Measurements from ENCODE around the gene DERL2. TPM values are rescaled to one million over a fixed set of nuclear protein-coding genes. Genes with fewer than 3 reads are reported as not detected.

DERL2 gene
- polyA plus RNA-seq (2013, experiment 1 of 2) = 33.1 TPM
- 34.2 TPM for polyA plus RNA-seq (2013, experiment 2 of 2)

- H3K4ac ChIP-seq (ENCODE audit: low read depth, low read length) = peak within 1 kb of the TSS; percentile 97
- no peaks in the 10 kb centered on the region for H3K4me1 ChIP-seq (ENCODE audit: control insufficient read depth, low read depth, low read length)
- H2BK120ac ChIP-seq (ENCODE audit: low read depth, low read length) = no peak within 1 kb of the TSS
- H3K18ac ChIP-seq (ENCODE audit: low read length) = peak within 1 kb of the TSS; percentile 94
- no peaks in the 10 kb centered on the region for H3K36me3 ChIP-seq (ENCODE audit: control insufficient read depth, insufficient read depth, low read length)
- no peaks in the 10 kb centered on the region for H3K27me3 ChIP-seq (ENCODE audit: insufficient read depth, low read length, poor library complexity)
- peaks cover 43% of the 10 kb centered on the region for H3K79me2 ChIP-seq (ENCODE audit: control insufficient read depth, insufficient read depth, low read length)
- peak within 1 kb of the TSS; percentile 93 for H4K8ac ChIP-seq (ENCODE audit: low read depth, low read length)
- peak within 1 kb of the TSS; percentile 98 for H3K27ac ChIP-seq (ENCODE audit: low read depth, low read length)
- H3K79me1 ChIP-seq (ENCODE audit: low read length) = peaks cover 16% of the 10 kb centered on the region
- no CpG with 5 or more reads among the region's 29 CpGs for WGBS (ENCODE audit: extremely low coverage, insufficient coverage, low lambda C conversion rate)
- H3K56ac ChIP-seq (ENCODE audit: low read length) = peak within 1 kb of the TSS; percentile 100
- no peak within 1 kb of the TSS for H4K5ac ChIP-seq (ENCODE audit: low read length)
- H2BK5ac ChIP-seq (ENCODE audit: low read length) = peak within 1 kb of the TSS; percentile 89
- H3K9ac ChIP-seq (ENCODE audit: low read length) = peak within 1 kb of the TSS; percentile 98
- peak; percentile 77 for DNase-seq
- no peak within 1 kb of the TSS for H2BK15ac ChIP-seq (replicated peaks; ENCODE audit: low read depth)
- H3K23ac ChIP-seq (ENCODE audit: low read length) = peak within 1 kb of the TSS; percentile 33
- H3K4me3 ChIP-seq (ENCODE audit: low read length) = peak within 1 kb of the TSS; percentile 98
- H2AK5ac ChIP-seq (ENCODE audit: low read length) = peak within 1 kb of the TSS; percentile 22
- H3K4me2 ChIP-seq (ENCODE audit: low read length) = peak within 1 kb of the TSS; percentile 70
Measured at GRCh38 chr17:5485270-5486205, at the start of gene DERL2. Gene DERL2 (minus strand): TSS chr17:5486178. CDS start chr17:5486161, 17 bp downstream.

GRCh38 chr17:5535436-5535835, 49.5 kb upstream of the DERL2 start:
- no peak overlapping the region for H2BK120ac ChIP-seq (ENCODE audit: low read depth, low read length)
- H3K23ac ChIP-seq (ENCODE audit: low read length) = no peak overlapping the region
- H2AK5ac ChIP-seq (ENCODE audit: low read length) = no peak overlapping the region
- DNase-seq = no peak
- H3K27ac ChIP-seq (ENCODE audit: low read depth, low read length) = no peak overlapping the region
- H3K18ac ChIP-seq (ENCODE audit: low read length) = no peak overlapping the region
- H3K79me2 ChIP-seq (ENCODE audit: control insufficient read depth, insufficient read depth, low read length) = no peaks in the 10 kb centered on the region
- no CpG with 5 or more reads among the region's 2 CpGs for WGBS (ENCODE audit: extremely low coverage, insufficient coverage, low lambda C conversion rate)
- H3K4me3 ChIP-seq (ENCODE audit: low read length) = no peak overlapping the region
- no peak overlapping the region for H3K9ac ChIP-seq (ENCODE audit: low read length)
- H3K4me2 ChIP-seq (ENCODE audit: low read length) = no peak overlapping the region
- no peak overlapping the region for H3K56ac ChIP-seq (ENCODE audit: low read length)
- no peak overlapping the region for H4K5ac ChIP-seq (ENCODE audit: low read length)
- H2BK5ac ChIP-seq (ENCODE audit: low read length) = no peak overlapping the region
- H3K36me3 ChIP-seq (ENCODE audit: control insufficient read depth, insufficient read depth, low read length) = no peaks in the 10 kb centered on the region
- no peak overlapping the region for H2BK15ac ChIP-seq (replicated peaks; ENCODE audit: low read depth)
- H3K79me1 ChIP-seq (ENCODE audit: low read length) = no peaks in the 10 kb centered on the region
- no peaks in the 10 kb centered on the region for H3K4me1 ChIP-seq (ENCODE audit: control insufficient read depth, low read depth, low read length)
- H3K27me3 ChIP-seq (ENCODE audit: insufficient read depth, low read length, poor library complexity) = no peaks in the 10 kb centered on the region
- H4K8ac ChIP-seq (ENCODE audit: low read depth, low read length) = no peak overlapping the region
- no peak overlapping the region for H3K4ac ChIP-seq (ENCODE audit: low read depth, low read length)

GRCh38 chr17:5533486-5534315, 47.7 kb upstream of the DERL2 start:
- no peaks in the 10 kb centered on the region for H3K27me3 ChIP-seq (ENCODE audit: insufficient read depth, low read length, poor library complexity)
- H3K36me3 ChIP-seq (ENCODE audit: control insufficient read depth, insufficient read depth, low read length) = no peaks in the 10 kb centered on the region
- no peak for DNase-seq
- H3K27ac ChIP-seq (ENCODE audit: low read depth, low read length) = no peak overlapping the region
- H3K4me1 ChIP-seq (ENCODE audit: control insufficient read depth, low read depth, low read length) = no peaks in the 10 kb centered on the region
- H3K4ac ChIP-seq (ENCODE audit: low read depth, low read length) = no peak overlapping the region
- no peaks in the 10 kb centered on the region for H3K79me2 ChIP-seq (ENCODE audit: control insufficient read depth, insufficient read depth, low read length)
- H3K9ac ChIP-seq (ENCODE audit: low read length) = no peak overlapping the region
- no peak overlapping the region for H4K8ac ChIP-seq (ENCODE audit: low read depth, low read length)
- no peak overlapping the region for H3K23ac ChIP-seq (ENCODE audit: low read length)
- no peak overlapping the region for H3K18ac ChIP-seq (ENCODE audit: low read length)
- WGBS (ENCODE audit: extremely low coverage, insufficient coverage, low lambda C conversion rate) = no CpG with 5 or more reads among the region's 18 CpGs
- no peak overlapping the region for H3K4me2 ChIP-seq (ENCODE audit: low read length)
- H2BK120ac ChIP-seq (ENCODE audit: low read depth, low read length) = no peak overlapping the region
- no peak overlapping the region for H4K5ac ChIP-seq (ENCODE audit: low read length)
- H3K79me1 ChIP-seq (ENCODE audit: low read length) = no peaks in the 10 kb centered on the region
- no peak overlapping the region for H2BK5ac ChIP-seq (ENCODE audit: low read length)
- H2BK15ac ChIP-seq (replicated peaks; ENCODE audit: low read depth) = no peak overlapping the region
- no peak overlapping the region for H2AK5ac ChIP-seq (ENCODE audit: low read length)
- no peak overlapping the region for H3K56ac ChIP-seq (ENCODE audit: low read length)
- H3K4me3 ChIP-seq (ENCODE audit: low read length) = no peak overlapping the region

- no peak overlapping the region for H3K18ac ChIP-seq (ENCODE audit: low read length)
- no peak overlapping the region for H2BK120ac ChIP-seq (ENCODE audit: low read depth, low read length)
- H2BK5ac ChIP-seq (ENCODE audit: low read length) = no peak overlapping the region
- H3K79me1 ChIP-seq (ENCODE audit: low read length) = no peaks in the 10 kb centered on the region
- H3K36me3 ChIP-seq (ENCODE audit: control insufficient read depth, insufficient read depth, low read length) = no peaks in the 10 kb centered on the region
- H3K27me3 ChIP-seq (ENCODE audit: insufficient read depth, low read length, poor library complexity) = no peaks in the 10 kb centered on the region
- H3K56ac ChIP-seq (ENCODE audit: low read length) = no peak overlapping the region
- H3K4ac ChIP-seq (ENCODE audit: low read depth, low read length) = no peak overlapping the region
- H3K4me1 ChIP-seq (ENCODE audit: control insufficient read depth, low read depth, low read length) = no peaks in the 10 kb centered on the region
- H2BK15ac ChIP-seq (replicated peaks; ENCODE audit: low read depth) = no peak overlapping the region
- H3K23ac ChIP-seq (ENCODE audit: low read length) = no peak overlapping the region
- no peak for DNase-seq
- no peak overlapping the region for H3K4me2 ChIP-seq (ENCODE audit: low read length)
- no peak overlapping the region for H3K9ac ChIP-seq (ENCODE audit: low read length)
- no peak overlapping the region for H4K8ac ChIP-seq (ENCODE audit: low read depth, low read length)
- no CpG with 5 or more reads among the region's 8 CpGs for WGBS (ENCODE audit: extremely low coverage, insufficient coverage, low lambda C conversion rate)
- H3K4me3 ChIP-seq (ENCODE audit: low read length) = no peak overlapping the region
- no peak overlapping the region for H4K5ac ChIP-seq (ENCODE audit: low read length)
- H2AK5ac ChIP-seq (ENCODE audit: low read length) = no peak overlapping the region
- H3K27ac ChIP-seq (ENCODE audit: low read depth, low read length) = no peak overlapping the region
- no peaks in the 10 kb centered on the region for H3K79me2 ChIP-seq (ENCODE audit: control insufficient read depth, insufficient read depth, low read length)
Measured at GRCh38 chr17:5532581-5532980, 46.6 kb upstream of the DERL2 start.

- H2AK5ac ChIP-seq (ENCODE audit: low read length) = no peak overlapping the region
- whole genome bisulfite sequencing (ENCODE audit: extremely low coverage, insufficient coverage, low lambda C conversion rate) = no CpG with 5 or more reads among the region's 4 CpGs
- no peak overlapping the region for H3K56ac ChIP-seq (ENCODE audit: low read length)
Measured at GRCh38 chr17:5531085-5531418, 45.1 kb upstream of the DERL2 start.

More at GRCh38 chr17:5531085-5531418, 45.1 kb upstream of the DERL2 start:
- Histone ChIP-seq H3K4me3 (ENCODE audit: low read length) (no peak overlapping the region), H3K18ac (ENCODE audit: low read length) (no peak overlapping the region), H3K4me2 (ENCODE audit: low read length) (no peak overlapping the region), H4K8ac (ENCODE audit: low read depth, low read length) (no peak overlapping the region), H3K79me1 (ENCODE audit: low read length) (no peaks in the 10 kb centered on the region), H3K79me2 (ENCODE audit: control insufficient read depth, insufficient read depth, low read length) (no peaks in the 10 kb centered on the region), H3K9ac (ENCODE audit: low read length) (no peak overlapping the region), H3K4ac (ENCODE audit: low read depth, low read length) (no peak overlapping the region), H2BK15ac (replicated peaks; ENCODE audit: low read depth) (no peak overlapping the region), H3K36me3 (ENCODE audit: control insufficient read depth, insufficient read depth, low read length) (no peaks in the 10 kb centered on the region), H2BK120ac (ENCODE audit: low read depth, low read length) (no peak overlapping the region), H4K5ac (ENCODE audit: low read length) (no peak overlapping the region), H3K27ac (ENCODE audit: low read depth, low read length) (no peak overlapping the region), H3K23ac (ENCODE audit: low read length) (no peak overlapping the region), H2BK5ac (ENCODE audit: low read length) (no peak overlapping the region), H3K27me3 (ENCODE audit: insufficient read depth, low read length, poor library complexity) (no peaks in the 10 kb centered on the region), H3K4me1 (ENCODE audit: control insufficient read depth, low read depth, low read length) (no peaks in the 10 kb centered on the region)
- DNase-seq = no peak

Data from mesendoderm (in vitro differentiated cells).